Panc1 (cell line): ENCODE data around the gene CACNA1D. TPM values are rescaled to one million over a fixed set of nuclear protein-coding genes. Genes with fewer than 3 reads are reported as not detected.

Experiments used
- ATAC-seq: fragments of 200-7000 bp; cut with Tn5 transposase; 2 replicates; pipeline ENCODE4 v1.9.1; 2020; ENCODE audit warnings: mild to moderate bottlenecking, moderate library complexity
- BruUV-seq: library from RNA; stranded (reverse); fragments of 400-500 nt; replicated peaks from 2 replicates; lab custom pipeline; 2021; lab: Mats Ljungman, UMichigan
- CTCF ChIA-PET: fragments of 300-600 bp; sonication (Branson Sonifier 250); formaldehyde crosslinking; loops from one replicate; lab custom pipeline; 2022; ENCODE audit warnings: antibody characterized with exemption; lab: Charles Lee
- POLR2A ChIA-PET: fragments of 300-600 bp; sonication (Branson Sonifier 250); formaldehyde crosslinking; loops from one replicate; lab custom pipeline; 2022; ENCODE audit warnings: antibody characterized with exemption; lab: Charles Lee
- DNase-seq: peaks from one replicate; pipeline ENCODE4 v3.0.0-alpha.2; 2010; ENCODE audit warnings: low read depth, low spot score
- H3K27ac ChIP-seq: 2 replicates; pipeline ENCODE4 v1.5.1; 2011; ENCODE audit warnings: mild to moderate bottlenecking, low read length, inconsistent platforms
- H3K27me3 ChIP-seq: fragments of 200-500 bp; sonication (Bioruptor generic); 2 replicates; pipeline ENCODE4 v1.6.0; 2014; ENCODE audit warnings: low read length, inconsistent platforms; ENCODE audit not compliant: control insufficient read depth, insufficient read depth
- H3K36me3 ChIP-seq: fragments of 200-500 bp; sonication (Bioruptor generic); 2 replicates; pipeline ENCODE4 v1.5.1; 2014; ENCODE audit warnings: inconsistent platforms, mild to moderate bottlenecking, low read length, moderate library complexity; ENCODE audit not compliant: control insufficient read depth, insufficient read depth
- H3K4me1 ChIP-seq: 2 replicates; pipeline ENCODE4 v1.5.1; 2011; ENCODE audit warnings: inconsistent platforms, mild to moderate bottlenecking, low read length, moderate library complexity; ENCODE audit not compliant: control insufficient read depth, insufficient read depth
- H3K4me3 ChIP-seq, 2 experiments: 2 replicates each; pipeline ENCODE4 v1.5.1; 2011 to 2012; ENCODE audit warnings: low read depth in 2 of 2, low read length in 2 of 2, mild to moderate bottlenecking in 2 of 2, inconsistent platforms in 1 of 2, moderate library complexity in 1 of 2
- H3K9me3 ChIP-seq: fragments of 200-500 bp; sonication (Bioruptor generic); 2 replicates; pipeline ENCODE4 v1.5.1; 2014; ENCODE audit warnings: low read depth, mild to moderate bottlenecking, inconsistent platforms, low read length, moderate library complexity; ENCODE audit not compliant: control insufficient read depth, insufficient read depth
- CTCF ChIP-seq: fragments of 450-650 bp; IDR thresholded peaks from 2 replicates; pipeline ENCODE4 v1.5.1; 2017; ENCODE audit warnings: mild to moderate bottlenecking
- POLR2AphosphoS5 ChIP-seq: IDR thresholded peaks from 2 replicates; pipeline ENCODE4 v1.6.1; 2012; ENCODE audit warnings: mild to moderate bottlenecking, low read depth, low read length, moderate library complexity
- REST ChIP-seq, 2 experiments: IDR thresholded peaks; 2 replicates each; pipeline ENCODE4 v1.6.1; 2011 to 2012; ENCODE audit warnings: low read depth in 2 of 2, control low read depth in 1 of 2, low read length in 1 of 2, mild to moderate bottlenecking in 1 of 2, moderate library complexity in 1 of 2; ENCODE audit not compliant: insufficient read depth in 1 of 2
- SIN3A ChIP-seq: IDR thresholded peaks from 2 replicates; pipeline ENCODE4 v1.6.1; 2012; ENCODE audit warnings: low read depth, mild to moderate bottlenecking, low read length, moderate library complexity, borderline replicate concordance; ENCODE audit not compliant: insufficient read depth
- TCF7L2 ChIP-seq: IDR thresholded peaks from 2 replicates; pipeline ENCODE4 v1.6.1; 2011; ENCODE audit warnings: mild to moderate bottlenecking, low read depth, low read length, inconsistent platforms
- in situ Hi-C: cut with HindIII; loops from 2 replicates; pipeline ENCODE4 v1.10.0; 2016; ENCODE audit warnings: low sequenced_read_pairs, low pct_unique_long_range_greater_than_20kb
- intact Hi-C: fragments of 100-400 bp; cut with micrococcal nuclease; formaldehyde crosslinking; loops from one replicate; pipeline ENCODE4 v1.10.0; 2022; ENCODE audit not compliant: unreplicated experiment
- total RNA-seq: library from RNA; stranded (reverse); gene quantifications from one replicate; pipeline ENCODE4 v1.2.1, GENCODE V29; 2021; ENCODE audit not compliant: unreplicated experiment

Gene CACNA1D
- total RNA-seq, 1 experiment from 2014 or later: 23.0 TPM

- ChIA-PET CTCF (no interaction called here), POLR2A (no interaction called here)
- intact Hi-C loops: loop anchor here (5.0 kb wide), 1 partner anchor 108 kb away; no protein-coding TSS in a partner anchor
- ATAC-seq (no peak), DNase-seq (no peak)
- no peak for TF ChIP-seq REST (IDR thresholded peaks at IDR 0.05; ENCODE audit: insufficient read depth in 1 of 2, low read depth in 2 of 2, low read length in 1 of 2)
- TF ChIP-seq SIN3A: no peak
- TF ChIP-seq TCF7L2: no peak
- Histone ChIP-seq H3K4me1 (peaks cover 9% of the 10 kb centered on the region; the same call in 1 of the 2 replicates), H3K27ac (no peak overlapping the region), H3K36me3 (no peaks in the 10 kb centered on the region), H3K4me3 (no peak overlapping the region), H3K27me3 (no peaks in the 10 kb centered on the region), H3K9me3 (no peaks in the 10 kb centered on the region)
- in situ Hi-C loops: no loop called here
- no TSS peak for BruUV-seq
Measured at GRCh38 chr3:53484984-53485383, 9.4 kb upstream of the CACNA1D start.

- no peak for TF ChIP-seq POLR2AphosphoS5
- TF ChIP-seq SIN3A: no peak
- no peak for TF ChIP-seq CTCF
- TF ChIP-seq REST (IDR thresholded peaks at IDR 0.05; ENCODE audit: insufficient read depth in 1 of 2, low read depth in 2 of 2, low read length in 1 of 2): no peak
- no peak for TF ChIP-seq TCF7L2
Measured at GRCh38 chr3:53485675-53486403, 8.6 kb upstream of the CACNA1D start.

More at GRCh38 chr3:53485675-53486403, 8.6 kb upstream of the CACNA1D start:
- ATAC-seq: peak; percentile 63
- Histone ChIP-seq H3K36me3 (no peaks in the 10 kb centered on the region), H3K4me3 (no peak overlapping the region), H3K27ac (peak overlapping the region; percentile 39; the same call in 1 of the 2 replicates), H3K9me3 (no peaks in the 10 kb centered on the region), H3K4me1 (peaks cover 10% of the 10 kb centered on the region; the same call in 1 of the 2 replicates), H3K27me3 (no peaks in the 10 kb centered on the region)
- intact Hi-C loops: loop anchor here (5.0 kb wide), 1 partner anchor 109 kb away; no protein-coding TSS in a partner anchor
- POLR2A ChIA-PET: interaction anchor here (0.6 kb wide), 1 partner anchor 202 kb away, joined by 3 read pairs; no protein-coding TSS in a partner anchor
- BruUV-seq: no TSS peak
- in situ Hi-C loops: no loop called here
- CTCF ChIA-PET: no interaction called here
- no peak for DNase-seq
